IMR-90 (cell line): ENCODE measurements around the gene RIPPLY1. TPM values are rescaled to one million over a fixed set of nuclear protein-coding genes. Genes with fewer than 3 reads are reported as not detected.
A peak's percentile ranks its signal among the peaks of the same experiment; 100 is the strongest.

Experiments
- ATAC-seq: fragments of 200-7000 bp; cut with Tn5 transposase; 2 replicates; pipeline ENCODE4 v1.9.1; 2020; ENCODE audit warnings: low read depth, mild to moderate bottlenecking, moderate library complexity
- BruUV-seq: library from RNA; stranded (reverse); fragments of 400-500 nt; replicated peaks from 2 replicates; lab custom pipeline; 2021; lab: Mats Ljungman, UMichigan
- CTCF ChIA-PET: fragments of 300-600 bp; formaldehyde crosslinking; extraction: SDS; loops from one replicate; lab custom pipeline; 2021; ENCODE audit warnings: antibody characterized with exemption; lab: Yijun Ruan, JAX
- POLR2A ChIA-PET: fragments of 300-600 bp; sonication (Branson Sonifier 250); formaldehyde crosslinking; loops from one replicate; lab custom pipeline; 2022; ENCODE audit warnings: antibody characterized with exemption; ENCODE audit not compliant: unreplicated experiment; lab: Charles Lee
- DNase-seq: peaks from one replicate; pipeline ENCODE4 v3.0.0; 2013
- H2AFZ ChIP-seq: replicated peaks from 2 replicates; pipeline ENCODE3; 2013; ENCODE audit warnings: low read length, mild to moderate bottlenecking; ENCODE audit not compliant: poor library complexity
- H2AK5ac ChIP-seq: 2 replicates; pipeline ENCODE4 v1.6.1; 2013; ENCODE audit warnings: low read depth, low read length, inconsistent platforms
- H2AK9ac ChIP-seq: replicated peaks from 2 replicates; pipeline ENCODE3; 2013; ENCODE audit warnings: mild to moderate bottlenecking, low read depth, low read length, moderate library complexity; ENCODE audit not compliant: poor library complexity
- H2BK120ac ChIP-seq: 2 replicates; pipeline ENCODE4 v1.6.1; 2013; ENCODE audit warnings: low read depth, low read length, inconsistent platforms
- H2BK15ac ChIP-seq: 3 replicates; pipeline ENCODE4 v1.6.1; 2013; ENCODE audit warnings: low read depth, low read length, inconsistent platforms
- H2BK20ac ChIP-seq: 2 replicates; pipeline ENCODE4 v1.6.1; 2013; ENCODE audit warnings: low read depth, mild to moderate bottlenecking, inconsistent platforms, low read length, moderate library complexity
- H2BK5ac ChIP-seq: 2 replicates; pipeline ENCODE4 v1.6.1; 2013; ENCODE audit warnings: mild to moderate bottlenecking, low read depth, low read length, inconsistent platforms; ENCODE audit not compliant: poor library complexity, severe bottlenecking
- H3K14ac ChIP-seq: replicated peaks from 2 replicates; pipeline ENCODE4 v1.6.1; 2013; ENCODE audit warnings: low read depth, low read length, inconsistent platforms
- H3K18ac ChIP-seq: 2 replicates; pipeline ENCODE4 v1.6.1; 2013; ENCODE audit warnings: low read depth, low read length, control low read depth
- H3K23ac ChIP-seq: 2 replicates; pipeline ENCODE4 v1.6.1; 2013; ENCODE audit warnings: low read depth, low read length, inconsistent platforms
- H3K27ac ChIP-seq: 2 replicates; pipeline ENCODE4 v1.5.1; 2013; ENCODE audit warnings: mild to moderate bottlenecking, control low read depth, low read length; ENCODE audit not compliant: insufficient read depth
- H3K27me3 ChIP-seq: 2 replicates; pipeline ENCODE4 v1.6.1; 2013; ENCODE audit warnings: low read length; ENCODE audit not compliant: control insufficient read depth, insufficient read depth
- H3K36me3 ChIP-seq: 2 replicates; pipeline ENCODE4 v1.6.1; 2013; ENCODE audit warnings: low read length, mixed read lengths; ENCODE audit not compliant: control insufficient read depth, insufficient read depth
- H3K4ac ChIP-seq: 2 replicates; pipeline ENCODE4 v1.6.1; 2013; ENCODE audit warnings: low read depth, low read length, inconsistent platforms
- H3K4me1 ChIP-seq: 2 replicates; pipeline ENCODE4 v1.6.1; 2013; ENCODE audit warnings: low read length, mixed read lengths; ENCODE audit not compliant: control insufficient read depth, insufficient read depth
- H3K4me2 ChIP-seq: 2 replicates; pipeline ENCODE4 v1.6.1; 2013; ENCODE audit warnings: low read depth, mild to moderate bottlenecking, control low read depth, low read length, moderate library complexity
- H3K4me3 ChIP-seq: 2 replicates; pipeline ENCODE4 v1.5.1; 2013; ENCODE audit warnings: low read depth, mild to moderate bottlenecking, control low read depth, low read length, moderate library complexity; ENCODE audit not compliant: insufficient read depth
- H3K56ac ChIP-seq: 2 replicates; pipeline ENCODE4 v1.6.1; 2013; ENCODE audit warnings: low read length, inconsistent platforms; ENCODE audit not compliant: insufficient read depth; ENCODE audit errors: extremely low read depth
- H3K79me1 ChIP-seq, 2 experiments: 2 replicates each; pipeline ENCODE4 v1.6.1; 2013; ENCODE audit warnings: low read length in 2 of 2, inconsistent platforms in 1 of 2, low read depth in 1 of 2
- H3K9ac ChIP-seq: 2 replicates; pipeline ENCODE4 v1.6.1; 2013; ENCODE audit warnings: low read depth, low read length, control low read depth
- H3K9me1 ChIP-seq: 2 replicates; pipeline ENCODE4 v1.6.1; 2013; ENCODE audit warnings: low read length, inconsistent platforms; ENCODE audit not compliant: insufficient read depth
- H3K9me3 ChIP-seq: 2 replicates; pipeline ENCODE4 v1.6.1; 2013; ENCODE audit warnings: low read length; ENCODE audit not compliant: control insufficient read depth, insufficient read depth
- H4K20me1 ChIP-seq: 2 replicates; pipeline ENCODE4 v1.6.1; 2013; ENCODE audit warnings: low read length, inconsistent platforms; ENCODE audit not compliant: insufficient read depth
- H4K5ac ChIP-seq: 2 replicates; pipeline ENCODE4 v1.6.1; 2013; ENCODE audit warnings: mild to moderate bottlenecking, low read depth, low read length, control low read depth
- H4K8ac ChIP-seq, 2 experiments: 2 replicates each; pipeline ENCODE4 v1.6.1; 2013; ENCODE audit warnings: low read depth in 2 of 2, low read length in 2 of 2, control low read depth in 1 of 2, inconsistent platforms in 1 of 2
- H4K91ac ChIP-seq: 2 replicates; pipeline ENCODE4 v1.6.1; 2013; ENCODE audit warnings: low read depth, low read length, inconsistent platforms; ENCODE audit not compliant: insufficient read depth
- BHLHE40 ChIP-seq: fragments of 150-350 bp; IDR thresholded peaks from 2 replicates; pipeline ENCODE4 v1.6.1; 2016; ENCODE audit warnings: mild to moderate bottlenecking, low read depth, low read length
- CEBPB ChIP-seq: IDR thresholded peaks from 2 replicates; pipeline ENCODE4 v1.6.1; 2012; ENCODE audit warnings: low read depth, low read length, improper control_type of control experiment
- ELK1 ChIP-seq: fragments of 150-350 bp; IDR thresholded peaks from 2 replicates; pipeline ENCODE4 v1.6.1; 2016; ENCODE audit warnings: low read depth, mild to moderate bottlenecking, low read length, moderate library complexity, borderline replicate concordance
- MAZ ChIP-seq: IDR thresholded peaks from 2 replicates; pipeline ENCODE4 v1.6.1; 2012; ENCODE audit warnings: low read depth, mild to moderate bottlenecking, low read length, improper control_type of control experiment, moderate library complexity, borderline replicate concordance
- POLR2A ChIP-seq: IDR thresholded peaks from 2 replicates; pipeline ENCODE4 v1.6.1; 2012; ENCODE audit warnings: mild to moderate bottlenecking, low read depth, low read length
- RAD21 ChIP-seq: IDR thresholded peaks from 2 replicates; pipeline ENCODE4 v1.6.1; 2012; ENCODE audit warnings: low read length, improper control_type of control experiment
- RFX5 ChIP-seq: IDR thresholded peaks from 2 replicates; pipeline ENCODE4 v1.8.0; 2012; ENCODE audit warnings: low read depth, mild to moderate bottlenecking, low read length, moderate library complexity
- SMC3 ChIP-seq: fragments of 150-350 bp; IDR thresholded peaks from 2 replicates; pipeline ENCODE4 v1.6.1; 2016; ENCODE audit warnings: low read depth, mild to moderate bottlenecking, antibody characterized with exemption, low read length, moderate library complexity
- WGBS, 2 experiments: methylation state at CpG; one replicate each; pipeline versions ENCODE4 v1.1.5 to v1.1.7; 2013; ENCODE audit warnings: missing lambda C conversion rate in 2 of 2; ENCODE audit not compliant: insufficient read length in 1 of 2; ENCODE audit errors: extremely low coverage in 2 of 2; 5-methylcytosine and 5-hydroxymethylcytosine counted together
- dilution Hi-C: fragments of 300-500 bp; cut with HindIII; formaldehyde crosslinking; loops from one replicate; pipeline ENCODE4 v1.14.3; 2018; ENCODE audit warnings: low sequenced_read_pairs; ENCODE audit not compliant: unreplicated experiment
- in situ Hi-C: fragments of 300-500 bp; cut with MboI; formaldehyde crosslinking; loops from 3 replicates; pipeline ENCODE4 v1.14.3; 2019; ENCODE audit warnings: low sequenced_read_pairs, inconsistent platforms, mixed read lengths
- intact Hi-C: fragments of 100-400 bp; cut with micrococcal nuclease; formaldehyde crosslinking; loops from 2 replicates; pipeline ENCODE4 v1.10.0; 2022
- polyA plus RNA-seq, 3 experiments: library from polyadenylated mRNA; depleted of rRNA; stranded (reverse); fragments of >200 nt; gene quantifications; 2 replicates each; pipeline ENCODE4 v1.2.3, GENCODE V29; 2012; ENCODE audit warnings: low replicate concordance in 1 of 3
- total RNA-seq: library from RNA; depleted of rRNA; stranded (reverse); fragments of >200 nt; gene quantifications from 2 replicates; pipeline ENCODE4 v1.2.3, GENCODE V29; 2012
- TF ChIP-seq, protein P1 (sequence below): fragments of 150-350 bp; IDR thresholded peaks from 2 replicates; pipeline ENCODE4 v1.6.1; 2017; ENCODE audit warnings: mild to moderate bottlenecking, antibody characterized with exemption, low read length, low read depth
- TF ChIP-seq, protein P2 (sequence below): conservative IDR thresholded peaks from 2 replicates; pipeline ENCODE4 v1.5.1; 2012; ENCODE audit warnings: mild to moderate bottlenecking, low read depth, low read length, improper control_type of control experiment

The RIPPLY1 gene
- total and polyA plus RNA-seq, 2 of the 4 experiments (the other 2 are of a cell fraction): not detected

DNA sequence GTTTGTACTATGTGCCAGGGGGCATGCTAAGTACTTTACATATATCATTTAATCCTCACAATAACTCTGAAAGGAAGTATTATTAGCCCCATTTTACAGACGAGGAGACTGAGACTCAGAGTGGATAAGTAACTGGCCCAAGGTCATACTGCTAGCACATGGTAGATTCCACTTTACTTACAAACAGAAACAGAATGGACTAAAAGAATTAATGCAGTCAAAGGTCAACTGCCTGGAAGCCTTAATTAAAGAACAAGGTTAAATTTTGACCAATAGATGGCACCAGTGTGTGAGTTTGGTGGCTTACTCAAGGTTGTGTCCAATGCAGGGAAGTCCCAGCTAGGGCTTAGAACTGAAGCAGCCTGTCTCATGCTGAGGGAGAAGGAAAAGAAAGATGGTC lies 4.7 kb downstream of the RIPPLY1 start:
- H3K9me3 ChIP-seq: no peaks in the 10 kb centered on the region
- H3K36me3 ChIP-seq: no peaks in the 10 kb centered on the region
- CTCF ChIA-PET: interaction anchor here (0.6 to 3.0 kb wide), 5 partner anchors 34 to 118 kb away, joined by 3 to 18 read pairs (median 3); no protein-coding TSS in a partner anchor
- H3K56ac ChIP-seq: no peak overlapping the region
- no peak overlapping the region for H2BK15ac ChIP-seq
- peak; percentile 53 for DNase-seq
- no peak overlapping the region for H3K4me3 ChIP-seq
- H2AK9ac ChIP-seq: no peak overlapping the region
- H2BK20ac ChIP-seq: no peak overlapping the region
- H2AFZ ChIP-seq: no peak overlapping the region
- peaks cover 11% of the 10 kb centered on the region; the same call in 1 of the 2 replicates for H3K9me1 ChIP-seq
- WGBS, 2 experiments: no CpG with 5 or more reads among the region's 1 CpG
- no peak overlapping the region for H3K4ac ChIP-seq
- H3K9ac ChIP-seq: no peak overlapping the region
- in situ Hi-C loops: no loop called here
- H3K4me2 ChIP-seq: no peak overlapping the region
- TF ChIP-seq SMC3 (peak; percentile 31; the same call in 1 of the 2 replicates), CEBPB (no peak), POLR2A (no peak), RFX5 (no peak), RAD21 (peak; percentile 59), ELK1 (no peak), BHLHE40 (no peak), MAZ (no peak)
- TF ChIP-seq, protein P1, sequence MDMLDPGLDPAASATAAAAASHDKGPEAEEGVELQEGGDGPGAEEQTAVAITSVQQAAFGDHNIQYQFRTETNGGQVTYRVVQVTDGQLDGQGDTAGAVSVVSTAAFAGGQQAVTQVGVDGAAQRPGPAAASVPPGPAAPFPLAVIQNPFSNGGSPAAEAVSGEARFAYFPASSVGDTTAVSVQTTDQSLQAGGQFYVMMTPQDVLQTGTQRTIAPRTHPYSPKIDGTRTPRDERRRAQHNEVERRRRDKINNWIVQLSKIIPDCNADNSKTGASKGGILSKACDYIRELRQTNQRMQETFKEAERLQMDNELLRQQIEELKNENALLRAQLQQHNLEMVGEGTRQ: no peak
- TF ChIP-seq, protein P2, sequence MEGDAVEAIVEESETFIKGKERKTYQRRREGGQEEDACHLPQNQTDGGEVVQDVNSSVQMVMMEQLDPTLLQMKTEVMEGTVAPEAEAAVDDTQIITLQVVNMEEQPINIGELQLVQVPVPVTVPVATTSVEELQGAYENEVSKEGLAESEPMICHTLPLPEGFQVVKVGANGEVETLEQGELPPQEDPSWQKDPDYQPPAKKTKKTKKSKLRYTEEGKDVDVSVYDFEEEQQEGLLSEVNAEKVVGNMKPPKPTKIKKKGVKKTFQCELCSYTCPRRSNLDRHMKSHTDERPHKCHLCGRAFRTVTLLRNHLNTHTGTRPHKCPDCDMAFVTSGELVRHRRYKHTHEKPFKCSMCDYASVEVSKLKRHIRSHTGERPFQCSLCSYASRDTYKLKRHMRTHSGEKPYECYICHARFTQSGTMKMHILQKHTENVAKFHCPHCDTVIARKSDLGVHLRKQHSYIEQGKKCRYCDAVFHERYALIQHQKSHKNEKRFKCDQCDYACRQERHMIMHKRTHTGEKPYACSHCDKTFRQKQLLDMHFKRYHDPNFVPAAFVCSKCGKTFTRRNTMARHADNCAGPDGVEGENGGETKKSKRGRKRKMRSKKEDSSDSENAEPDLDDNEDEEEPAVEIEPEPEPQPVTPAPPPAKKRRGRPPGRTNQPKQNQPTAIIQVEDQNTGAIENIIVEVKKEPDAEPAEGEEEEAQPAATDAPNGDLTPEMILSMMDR: peak; percentile 55
- H4K8ac ChIP-seq: no peak overlapping the region
- no peak overlapping the region for H2AK5ac ChIP-seq
- H3K18ac ChIP-seq: no peak overlapping the region
- no peak overlapping the region for H4K5ac ChIP-seq
- no peak overlapping the region for H3K23ac ChIP-seq
- BruUV-seq: no TSS peak
- H4K20me1 ChIP-seq: no peaks in the 10 kb centered on the region
- no peak overlapping the region for H3K14ac ChIP-seq
- peak; percentile 41 for ATAC-seq
- dilution Hi-C loops: no loop called here
- POLR2A ChIA-PET: no interaction called here
- H4K91ac ChIP-seq: no peak overlapping the region
- H3K27ac ChIP-seq: no peak overlapping the region
- H3K27me3 ChIP-seq: peaks cover 6% of the 10 kb centered on the region
- H3K79me1 ChIP-seq: no peaks in the 10 kb centered on the region
- no peak overlapping the region for H2BK5ac ChIP-seq
- H2BK120ac ChIP-seq: no peak overlapping the region
- 0 out of 2 replicates have a peak, but pooled peaks cover 3% of the 10 kb centered on the region for H3K4me1 ChIP-seq
- intact Hi-C loops: loop anchor here (10.0 kb wide), 6 partner anchors 126 to 996 kb away; partner anchors contain the start of genes PRPS1 and RBM41
